GM13976 (cell line): ENCODE data around the gene SLC26A2.

Experiments used
- DNase-seq: peaks from one replicate; pipeline ENCODE4 v3.0.0; 2012; ENCODE audit warnings: low spot score
- in situ Hi-C: fragments of 300-500 bp; cut with MboI; formaldehyde crosslinking; loops from one replicate; pipeline ENCODE4 v1.12.0; 2022; ENCODE audit warnings: low sequenced_read_pairs, mixed read lengths, inconsistent platforms; ENCODE audit not compliant: unreplicated experiment
- TF ChIP-seq, protein P1 (sequence below): IDR thresholded peaks from 2 replicates; pipeline ENCODE4 v1.5.1; 2012; ENCODE audit warnings: borderline replicate concordance, mild to moderate bottlenecking; ENCODE audit not compliant: insufficient read depth; ENCODE audit errors: extremely low read depth, missing control alignments, control extremely low read depth

SLC26A2 gene

DNA sequence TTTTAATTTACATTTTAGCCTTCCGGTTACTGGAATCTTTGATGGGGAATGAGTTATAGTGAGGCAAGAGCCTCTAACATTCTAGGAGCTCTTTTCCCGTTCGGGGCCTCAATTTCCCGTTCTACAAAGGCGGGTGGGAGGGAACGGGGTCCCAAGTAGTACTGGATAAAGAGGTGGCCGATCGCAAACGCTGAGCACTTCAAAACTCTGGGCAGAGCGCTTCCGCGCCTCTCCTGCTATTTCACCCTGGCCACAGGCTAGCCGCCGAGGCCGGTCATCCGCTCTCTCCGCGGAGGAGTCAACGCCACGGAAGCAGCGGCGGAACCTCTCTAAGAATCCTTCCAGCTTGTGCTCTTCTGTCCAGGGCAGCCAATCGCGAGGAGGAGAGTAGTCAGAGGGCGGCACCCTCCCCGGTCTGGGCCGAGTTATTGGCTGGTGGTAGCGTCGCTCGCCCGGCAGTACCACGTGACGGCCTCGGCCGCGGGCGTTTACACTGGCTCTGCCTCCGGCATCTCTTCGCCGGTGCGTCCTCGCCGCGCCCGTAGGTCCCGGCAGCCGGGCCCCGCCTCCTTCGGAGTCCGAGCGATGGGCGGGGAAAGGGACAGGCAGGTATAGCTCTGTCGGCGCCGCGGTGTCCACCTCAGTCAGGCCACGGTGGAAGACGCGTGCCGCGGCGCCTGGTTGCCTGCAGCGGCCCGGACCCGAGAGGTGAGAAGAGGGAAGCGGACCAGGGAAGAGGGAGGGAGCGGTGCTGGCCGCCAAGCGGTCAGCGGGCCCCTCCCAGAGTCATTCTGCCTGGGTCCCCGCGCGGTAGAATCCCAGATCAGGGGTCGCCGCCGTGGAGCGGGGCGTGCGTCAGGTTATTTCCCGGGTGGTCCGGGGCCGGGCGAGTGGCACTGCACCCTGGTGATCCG lies at the start of gene SLC26A2:
SLC26A2 (plus strand) TSS at position 487 of the 914 bp plus-strand sequence. CDS start 16,895 bp downstream, outside the sequence.
- DNase-seq, result peak; percentile 98
- in situ Hi-C loops, result no loop called here
- TF ChIP-seq, protein P1, sequence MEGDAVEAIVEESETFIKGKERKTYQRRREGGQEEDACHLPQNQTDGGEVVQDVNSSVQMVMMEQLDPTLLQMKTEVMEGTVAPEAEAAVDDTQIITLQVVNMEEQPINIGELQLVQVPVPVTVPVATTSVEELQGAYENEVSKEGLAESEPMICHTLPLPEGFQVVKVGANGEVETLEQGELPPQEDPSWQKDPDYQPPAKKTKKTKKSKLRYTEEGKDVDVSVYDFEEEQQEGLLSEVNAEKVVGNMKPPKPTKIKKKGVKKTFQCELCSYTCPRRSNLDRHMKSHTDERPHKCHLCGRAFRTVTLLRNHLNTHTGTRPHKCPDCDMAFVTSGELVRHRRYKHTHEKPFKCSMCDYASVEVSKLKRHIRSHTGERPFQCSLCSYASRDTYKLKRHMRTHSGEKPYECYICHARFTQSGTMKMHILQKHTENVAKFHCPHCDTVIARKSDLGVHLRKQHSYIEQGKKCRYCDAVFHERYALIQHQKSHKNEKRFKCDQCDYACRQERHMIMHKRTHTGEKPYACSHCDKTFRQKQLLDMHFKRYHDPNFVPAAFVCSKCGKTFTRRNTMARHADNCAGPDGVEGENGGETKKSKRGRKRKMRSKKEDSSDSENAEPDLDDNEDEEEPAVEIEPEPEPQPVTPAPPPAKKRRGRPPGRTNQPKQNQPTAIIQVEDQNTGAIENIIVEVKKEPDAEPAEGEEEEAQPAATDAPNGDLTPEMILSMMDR, result no peak

DNA sequence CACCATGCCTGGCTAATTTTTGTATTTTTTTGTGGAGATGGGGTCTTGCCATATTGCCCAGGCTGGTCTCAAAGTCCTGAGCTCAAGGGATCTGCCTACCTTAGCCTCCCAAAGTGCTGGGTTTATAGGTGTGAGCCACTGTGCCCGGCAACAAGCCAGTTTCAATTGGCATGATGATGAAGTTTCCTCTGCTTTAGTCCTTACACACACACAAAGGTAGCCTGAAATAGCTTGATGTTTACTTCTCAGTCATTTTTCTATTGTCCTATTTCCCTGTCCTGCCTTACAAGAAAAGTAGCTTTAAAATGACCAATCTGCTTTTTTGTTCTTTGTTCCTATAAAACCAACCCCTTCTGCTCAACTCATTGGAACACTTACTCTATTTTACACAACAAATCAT lies 49.5 kb upstream of the SLC26A2 start:
- in situ Hi-C loops, result no loop called here
- TF ChIP-seq, protein P1, result no peak
- DNase-seq, result no peak

DNA sequence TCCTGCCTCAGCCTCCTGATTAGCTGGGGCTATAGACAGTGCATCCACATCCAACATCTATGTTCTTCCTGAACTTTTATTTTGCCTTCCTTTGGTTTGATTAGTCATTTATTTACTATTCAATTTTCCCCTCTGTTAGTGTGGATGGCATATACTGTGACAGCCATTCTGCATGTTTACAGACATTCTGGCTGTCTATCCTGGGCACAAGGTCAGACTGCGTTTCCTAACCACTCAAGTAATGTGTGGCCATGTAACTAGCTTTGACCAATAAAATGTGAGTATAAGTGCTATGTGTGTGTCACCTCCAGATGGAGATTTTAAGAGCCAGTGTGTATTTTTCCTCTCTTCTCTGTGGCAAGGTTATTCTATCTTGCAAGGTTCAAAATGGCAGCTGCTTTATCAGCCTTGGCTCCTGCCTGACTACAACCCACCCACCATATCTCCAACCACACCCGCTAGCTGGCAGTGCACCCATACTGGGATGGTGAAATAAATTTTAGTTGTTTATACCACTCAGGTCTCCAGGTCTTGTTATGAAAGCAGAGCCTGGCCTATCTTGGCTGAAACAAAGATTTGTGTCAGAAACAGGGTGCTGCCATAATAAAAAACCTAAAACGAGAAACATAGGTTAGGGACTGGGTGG lies 48.2 kb upstream of the SLC26A2 start:
- in situ Hi-C loops, result no loop called here
- no peak for DNase-seq

DNA sequence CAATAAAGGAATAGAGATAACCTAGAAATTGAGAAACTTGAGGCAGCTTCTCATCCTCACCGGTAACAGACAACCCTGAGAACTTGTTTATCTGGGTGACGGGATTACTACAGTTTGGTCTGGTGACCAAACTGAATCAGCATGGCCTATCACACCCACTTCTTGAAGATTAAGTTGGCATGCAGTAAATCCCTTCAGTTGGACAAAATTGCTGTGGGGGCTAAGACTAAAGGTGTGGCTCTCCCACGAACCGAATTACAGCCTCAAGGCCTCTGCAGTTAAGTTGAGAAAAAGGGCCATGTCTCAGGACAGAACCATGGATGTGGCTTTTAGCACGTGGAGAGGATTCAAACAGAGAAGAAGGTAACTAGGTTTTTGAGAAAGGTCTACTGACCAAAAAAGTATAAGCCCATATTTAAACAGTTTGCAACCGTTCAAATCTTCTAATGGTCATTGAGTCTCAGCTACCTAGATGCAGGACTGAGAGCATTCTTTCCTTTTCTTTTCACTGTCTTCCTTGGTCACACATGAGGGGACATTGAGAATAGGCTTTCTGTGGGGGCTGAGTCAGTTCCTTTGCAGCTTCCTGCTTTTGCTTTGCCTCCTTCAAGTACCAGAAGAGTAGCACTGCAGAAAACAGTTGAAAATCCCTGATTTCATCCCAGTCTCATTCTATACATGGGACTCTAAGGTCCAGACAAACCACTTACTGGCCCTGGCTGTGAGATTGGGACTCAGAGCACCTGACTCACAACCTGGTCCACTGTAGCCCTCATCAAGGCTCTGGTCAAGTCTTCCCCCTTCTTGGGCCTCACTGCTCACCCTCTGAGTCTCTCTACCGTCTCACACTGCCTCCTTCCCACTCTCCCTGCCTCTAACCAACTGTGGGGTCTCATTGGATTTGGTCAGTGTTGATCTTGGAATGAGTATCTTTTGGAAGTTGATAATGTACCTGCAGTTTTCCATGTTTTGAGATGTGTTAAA lies 46.8 kb upstream of the SLC26A2 start:
- in situ Hi-C loops, result no loop called here
- TF ChIP-seq, protein P1, result no peak
- no peak for DNase-seq

More for the DNA sequence above, 48.2 kb upstream of the SLC26A2 start:
- TF ChIP-seq, protein P1, result no peak

DNA sequence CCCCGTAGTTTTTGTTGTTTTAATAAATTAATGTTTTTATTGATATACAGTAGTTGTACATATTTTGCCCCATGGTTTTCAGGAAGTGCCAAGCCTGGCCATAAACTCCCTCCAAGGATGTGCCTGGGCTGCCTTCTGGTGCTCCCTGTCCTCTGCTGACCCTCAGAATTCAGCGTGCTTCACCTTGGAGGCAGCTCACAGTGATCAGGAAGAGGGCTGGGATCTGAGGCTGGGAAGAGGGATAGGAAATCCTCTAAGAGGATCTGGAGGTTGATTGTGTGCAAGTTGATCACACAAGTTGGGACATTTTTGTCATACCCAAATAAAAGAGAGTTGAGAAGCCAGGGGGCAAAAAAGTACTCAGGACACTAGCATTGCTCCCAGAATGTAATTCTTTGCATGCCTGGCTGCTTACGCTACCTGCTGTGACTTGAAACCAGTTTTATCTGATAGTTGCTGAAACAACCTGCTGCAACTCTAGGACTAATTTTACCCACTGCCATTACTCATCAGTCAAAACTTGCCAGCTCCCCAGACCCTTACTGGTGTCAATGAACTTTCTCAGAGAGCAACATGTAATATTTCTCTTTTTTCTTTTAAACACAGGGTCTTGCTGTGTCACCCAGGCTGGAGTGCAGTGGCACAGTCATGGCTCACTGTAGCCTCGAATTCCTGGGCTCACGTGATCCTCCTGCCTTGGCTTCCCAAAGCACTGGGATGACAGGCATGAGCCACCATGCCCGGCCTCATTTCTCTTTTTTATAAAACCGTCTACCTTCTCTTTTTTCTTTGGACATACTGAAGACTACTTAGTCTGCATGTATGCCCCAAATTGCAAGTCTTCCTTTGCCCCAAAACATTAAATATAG lies 44.9 kb upstream of the SLC26A2 start:
- TF ChIP-seq, protein P1, result no peak
- DNase-seq, result no peak
- in situ Hi-C loops, result no loop called here
